SJCRH30 (cell line): ENCODE data around the gene LRRC26. TPM values are rescaled to one million over a fixed set of nuclear protein-coding genes. Genes with fewer than 3 reads are reported as not detected.
"Not testable (repeated sequence)": the region's sequence is repeated elsewhere in the genome, so short reads cannot be mapped to it uniquely, and the experiment has no call there.

Experiments used
- DNase-seq, 2 experiments: peaks; one replicate each; pipeline ENCODE4 v3.0.0-alpha.2; 2015 to 2020
- H3K27ac ChIP-seq: fragments of 250-450 bp; sonication (Bioruptor Pico); 2 replicates; pipeline ENCODE4 v1.5.1; 2020; ENCODE audit warnings: mild to moderate bottlenecking, moderate library complexity
- H3K27me3 ChIP-seq: fragments of 250-450 bp; sonication (Bioruptor Pico); 2 replicates; pipeline ENCODE4 v1.5.1; 2020; ENCODE audit warnings: mild to moderate bottlenecking, moderate library complexity
- H3K36me3 ChIP-seq: fragments of 250-450 bp; sonication (Bioruptor Pico); 2 replicates; pipeline ENCODE4 v1.5.1; 2020; ENCODE audit warnings: mild to moderate bottlenecking, moderate library complexity
- H3K4me1 ChIP-seq: fragments of 250-450 bp; sonication (Bioruptor Pico); 2 replicates; pipeline ENCODE4 v1.5.1; 2020; ENCODE audit warnings: mild to moderate bottlenecking, moderate library complexity
- H3K4me3 ChIP-seq: fragments of 250-450 bp; sonication (Bioruptor Pico); 2 replicates; pipeline ENCODE4 v1.5.1; 2020; ENCODE audit warnings: mild to moderate bottlenecking, moderate library complexity
- H3K9me3 ChIP-seq: fragments of 250-450 bp; sonication (Bioruptor Pico); replicated peaks from 2 replicates; pipeline ENCODE4 v1.5.1; 2020; ENCODE audit warnings: mild to moderate bottlenecking, moderate library complexity
- total RNA-seq: library from RNA; depleted of rRNA; stranded (reverse); fragments of >200 nt; shearing (Covaris generic); gene quantifications from 2 replicates; pipeline ENCODE4 v1.2.3, GENCODE V29; 2014; rRNA removed

LRRC26 gene
- total RNA-seq, 1 experiment from 2014 or later, result 0.24 TPM

GRCh38 chr9:137121927-137122795 lies 47.7 kb downstream of the LRRC26 start:
- H3K27me3 ChIP-seq, H3K9me3 ChIP-seq, H3K27ac ChIP-seq, DNase-seq, H3K4me1 ChIP-seq, H3K4me3 ChIP-seq, H3K36me3 ChIP-seq: not testable (repeated sequence)

Other genes starting within 250 kb of the LRRC26 start
- 37.1 and 40.4 TPM in 2 replicates for gene FBXW5, start 225.3 kb downstream of the LRRC26 start, total RNA-seq
- gene C8G, start 224.8 kb downstream of the LRRC26 start, total RNA-seq, result not detected in 2 replicates
- not detected in 2 replicates for gene LCN12, start 217.8 kb downstream of the LRRC26 start, total RNA-seq
- not detected in 2 replicates for gene PTGDS, start 192.5 kb downstream of the LRRC26 start, total RNA-seq
- not detected in 2 replicates for gene LCNL1, start 187.1 kb downstream of the LRRC26 start, total RNA-seq
- gene PAXX, start 177.6 kb downstream of the LRRC26 start, total RNA-seq, result 25.9 and 27.8 TPM in 2 replicates
- 0.28 and 0.55 TPM in 2 replicates for gene CLIC3, start 173.5 kb downstream of the LRRC26 start, total RNA-seq
- 4.0 and 4.6 TPM in 2 replicates for gene ABCA2, start 141.8 kb downstream of the LRRC26 start, total RNA-seq
- not detected in 2 replicates for gene FUT7, start 138.0 kb downstream of the LRRC26 start, total RNA-seq
- 0.51 and 0.91 TPM in 2 replicates for gene NPDC1, start 123.9 kb downstream of the LRRC26 start, total RNA-seq
- gene ENTPD2, start 116.0 kb downstream of the LRRC26 start, total RNA-seq, result 1.9 and 2.0 TPM in 2 replicates
- 69.7 and 71.0 TPM in 2 replicates for gene SAPCD2, start 99.5 kb downstream of the LRRC26 start, total RNA-seq
- 12.6 and 13.8 TPM in 2 replicates for gene UAP1L1, start 92.5 kb downstream of the LRRC26 start, total RNA-seq
- 38.4 and 42.6 TPM in 2 replicates for gene MAN1B1, start 83.1 kb downstream of the LRRC26 start, total RNA-seq
- 12.6 and 13.4 TPM in 2 replicates for gene DPP7, start 55.3 kb downstream of the LRRC26 start, total RNA-seq
- 0.49 and 2.0 TPM in 2 replicates for gene GRIN1, start 30.9 kb downstream of the LRRC26 start, total RNA-seq
- gene TMEM210, start 2.0 kb upstream of the LRRC26 start, total RNA-seq, result not detected in 2 replicates
- 29.7 and 38.7 TPM in 2 replicates for gene ANAPC2, start 18.5 kb upstream of the LRRC26 start, total RNA-seq
- gene SSNA1, start 18.6 kb upstream of the LRRC26 start, total RNA-seq, result 73.0 and 88.1 TPM in 2 replicates
- 14.0 and 14.8 TPM in 2 replicates for gene TPRN, start 30.7 kb upstream of the LRRC26 start, total RNA-seq
- gene TMEM203, start 35.6 kb upstream of the LRRC26 start, total RNA-seq, result 57.3 and 60.5 TPM in 2 replicates
- gene NDOR1, start 35.6 kb upstream of the LRRC26 start, total RNA-seq, result 12.5 and 17.2 TPM in 2 replicates
- 0.23 and 0.43 TPM in 2 replicates for gene RNF208, start 52.2 kb upstream of the LRRC26 start, total RNA-seq
- 1.7 TPM in 2 replicates for gene CYSRT1, start 55.1 kb upstream of the LRRC26 start, total RNA-seq
- gene RNF224, start 57.5 kb upstream of the LRRC26 start, total RNA-seq, result not detected in 2 replicates
- 0.06 TPM in 1 of 2 replicates, not detected in the other for gene SLC34A3, start 60.9 kb upstream of the LRRC26 start, total RNA-seq
- 528 and 565 TPM in 2 replicates for gene TUBB4B, start 71.2 kb upstream of the LRRC26 start, total RNA-seq
- not detected in 2 replicates for gene STPG3, start 81.2 kb upstream of the LRRC26 start, total RNA-seq
- 65.5 and 66.8 TPM in 2 replicates for gene NELFB, start 85.3 kb upstream of the LRRC26 start, total RNA-seq
- gene TOR4A, start 107.7 kb upstream of the LRRC26 start, total RNA-seq, result 4.0 and 4.4 TPM in 2 replicates
- 0.89 and 1.0 TPM in 2 replicates for gene NRARP, start 132.2 kb upstream of the LRRC26 start, total RNA-seq